HS-27A (cell line): ENCODE measurements around the gene TMEM143.
"Not testable (repeated sequence)": the region's sequence is repeated elsewhere in the genome, so short reads cannot be mapped to it uniquely, and the experiment has no call there.

Source experiments
- DNase-seq: peaks from one replicate; pipeline ENCODE4 v3.0.0-alpha.2; 2012; ENCODE audit warnings: low read depth, missing footprints

Gene TMEM143

GRCh38 chr19:48363810-48364597, at the start of gene TMEM143, which contains the start of gene SYNGR4:
Gene TMEM143, minus strand, starts transcription at chr19:48363940. Its CDS starts 20 bp downstream, at chr19:48363920.
Gene SYNGR4, plus strand, starts transcription at chr19:48364367. Its CDS starts 1,476 bp downstream, at chr19:48365843.
- peak; percentile 100 for DNase-seq

GRCh38 chr19:48405850-48406249, 42.1 kb upstream of the TMEM143 start:
- DNase-seq, result no peak

- no peak for DNase-seq
Measured at GRCh38 chr19:48405010-48405659, 41.4 kb upstream of the TMEM143 start.

GRCh38 chr19:48403606-48404005, 39.9 kb upstream of the TMEM143 start:
- no peak for DNase-seq

GRCh38 chr19:48401287-48401686, 37.5 kb upstream of the TMEM143 start:
- DNase-seq, result no peak

- DNase-seq, result no peak
Measured at GRCh38 chr19:48400018-48400742, 36.4 kb upstream of the TMEM143 start.

DNA sequence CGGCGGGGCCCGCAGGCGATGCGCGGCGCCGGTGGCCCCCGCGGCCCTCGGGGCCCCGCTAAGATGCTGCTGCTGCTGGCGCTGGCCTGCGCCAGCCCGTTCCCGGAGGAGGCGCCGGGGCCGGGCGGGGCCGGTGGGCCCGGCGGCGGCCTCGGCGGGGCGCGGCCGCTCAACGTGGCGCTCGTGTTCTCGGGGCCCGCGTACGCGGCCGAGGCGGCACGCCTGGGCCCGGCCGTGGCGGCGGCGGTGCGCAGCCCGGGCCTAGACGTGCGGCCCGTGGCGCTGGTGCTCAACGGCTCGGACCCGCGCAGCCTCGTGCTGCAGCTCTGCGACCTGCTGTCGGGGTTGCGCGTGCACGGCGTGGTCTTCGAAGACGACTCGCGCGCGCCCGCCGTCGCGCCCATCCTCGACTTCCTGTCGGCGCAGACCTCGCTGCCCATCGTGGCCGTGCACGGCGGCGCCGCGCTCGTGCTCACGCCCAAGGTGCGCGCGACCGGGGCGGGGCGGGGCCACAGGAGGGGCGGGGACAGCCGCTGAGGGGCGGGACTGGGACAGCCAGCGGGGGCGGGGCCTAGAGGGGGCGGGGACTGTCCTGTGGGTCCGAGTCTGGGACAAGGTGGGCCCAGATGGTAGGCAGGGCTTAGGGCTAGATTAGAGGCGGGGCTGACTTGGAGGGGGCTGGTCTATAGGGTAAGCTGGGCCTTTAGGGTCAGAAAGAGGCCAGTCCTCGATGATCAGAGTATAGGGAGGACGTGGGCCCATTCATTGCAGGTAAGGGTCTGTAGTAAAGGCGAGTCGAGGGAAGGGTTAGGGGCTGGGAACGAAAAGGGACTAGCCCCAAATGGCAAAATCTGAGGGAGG, 34.9 kb upstream of the TMEM143 start:
- DNase-seq, result no peak

DNA sequence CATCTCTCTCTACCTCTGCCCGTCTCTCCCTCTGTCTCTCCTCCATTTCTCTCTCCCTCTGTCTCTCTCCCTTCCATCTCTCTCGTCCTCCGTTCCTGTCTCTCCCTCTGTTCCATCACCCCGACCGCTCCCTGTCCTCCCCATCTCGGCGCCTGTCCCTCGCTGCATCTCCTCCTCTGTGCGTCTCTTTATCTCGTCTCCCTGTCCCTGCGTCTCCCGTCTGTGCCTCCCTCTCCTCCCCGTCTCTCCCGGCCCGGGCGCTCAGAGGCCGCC, 34.3 kb upstream of the TMEM143 start:
- DNase-seq, result no peak

DNA sequence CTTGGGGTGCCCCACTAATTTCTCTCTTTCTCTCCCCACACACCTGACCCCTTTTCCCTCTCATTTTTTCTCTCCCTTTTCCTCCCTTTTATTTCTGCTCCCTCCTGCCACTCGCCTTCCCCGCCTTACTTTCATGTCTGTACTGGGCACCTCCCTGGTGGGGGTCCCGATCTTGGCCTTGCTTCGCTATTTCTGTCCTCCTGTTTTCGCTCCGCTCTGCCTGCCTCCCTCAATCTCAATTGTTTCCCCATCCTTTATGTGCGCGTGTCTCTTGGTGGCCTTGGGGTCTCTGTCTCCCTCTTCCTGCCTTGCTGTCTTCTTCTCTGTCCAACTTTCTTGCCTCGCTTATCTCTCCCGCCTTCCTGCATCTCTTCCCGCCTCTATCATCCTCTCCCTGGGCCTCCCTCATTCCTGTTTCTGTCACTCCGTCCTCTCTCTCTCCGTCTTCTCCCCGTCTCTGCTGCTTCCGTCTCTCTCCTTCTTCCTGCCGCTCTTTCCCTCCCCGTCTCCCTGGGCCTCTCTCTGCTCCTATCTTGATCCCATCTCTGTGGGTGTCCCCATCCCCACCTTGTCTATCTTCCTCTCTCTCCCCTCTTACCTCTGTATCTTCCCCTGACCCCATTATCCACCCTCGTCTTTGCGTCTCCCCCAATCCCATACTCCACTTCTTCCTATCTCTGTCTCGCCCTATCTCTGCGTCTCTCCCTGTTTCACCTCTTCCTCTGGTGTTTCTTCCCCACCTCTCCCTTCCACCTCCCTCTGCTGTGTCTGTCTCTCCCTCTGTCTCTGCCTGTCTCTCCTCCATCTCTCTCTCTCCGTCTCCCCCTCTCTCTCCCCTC, 33.7 kb upstream of the TMEM143 start:
- no peak for DNase-seq

DNA sequence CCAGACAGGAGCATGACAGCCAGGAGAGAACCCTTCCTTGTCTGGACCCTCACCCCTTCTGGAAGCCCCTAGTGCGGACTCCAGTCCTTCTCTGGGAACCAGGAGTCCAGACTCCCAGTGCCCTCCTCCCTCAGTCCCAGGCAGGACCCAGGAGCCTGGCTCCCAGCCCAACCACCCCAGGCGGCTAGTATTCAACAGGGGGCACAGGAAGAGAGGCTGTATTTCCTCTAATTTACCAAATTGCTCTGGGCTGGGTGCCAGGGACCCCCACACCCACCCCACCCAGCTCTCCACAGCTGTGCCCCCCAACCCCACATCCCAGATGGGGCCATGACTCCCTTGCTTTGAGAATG, 33.1 kb upstream of the TMEM143 start:
- DNase-seq, result no peak

DNA sequence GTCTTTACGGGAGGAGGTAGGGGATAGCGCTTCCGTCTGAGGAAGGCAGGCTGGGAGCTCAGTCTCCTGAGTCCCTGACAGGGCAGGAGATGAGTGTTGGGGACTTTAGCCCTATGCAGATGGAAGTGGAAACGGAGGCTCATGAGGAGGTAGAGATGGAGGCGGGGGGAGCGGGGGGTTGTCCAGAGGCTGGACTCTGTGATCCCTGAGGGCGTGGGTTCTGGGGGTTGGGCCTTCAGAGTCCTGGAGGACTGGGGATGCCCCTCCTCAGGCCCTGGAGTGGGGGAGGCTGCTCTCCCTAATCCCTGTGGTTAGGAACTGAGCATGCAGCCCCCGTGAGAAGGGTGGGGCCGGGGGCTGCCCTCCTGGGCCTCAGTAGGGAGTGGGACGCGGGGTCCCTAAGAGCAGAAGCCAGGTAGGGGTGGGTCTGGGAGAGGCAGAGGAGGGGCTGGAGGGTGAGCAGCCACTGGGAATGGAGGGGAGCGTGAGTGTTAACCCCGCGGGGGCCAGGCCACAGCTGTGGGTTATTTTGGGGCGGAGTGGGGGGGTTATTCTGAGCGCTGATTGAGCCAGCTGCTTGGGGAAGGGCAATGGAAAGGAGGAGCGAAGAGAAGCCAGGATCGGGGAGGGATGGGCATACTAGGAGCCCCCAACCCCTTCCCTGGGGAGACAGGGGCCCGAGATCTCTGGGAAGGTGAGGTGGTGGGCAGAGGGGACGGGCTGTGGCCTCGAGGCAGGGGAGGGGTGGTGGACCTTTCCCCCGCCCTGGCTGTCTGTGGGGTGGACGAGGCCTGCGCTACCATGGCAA, 32.5 kb upstream of the TMEM143 start:
- no peak for DNase-seq

DNA sequence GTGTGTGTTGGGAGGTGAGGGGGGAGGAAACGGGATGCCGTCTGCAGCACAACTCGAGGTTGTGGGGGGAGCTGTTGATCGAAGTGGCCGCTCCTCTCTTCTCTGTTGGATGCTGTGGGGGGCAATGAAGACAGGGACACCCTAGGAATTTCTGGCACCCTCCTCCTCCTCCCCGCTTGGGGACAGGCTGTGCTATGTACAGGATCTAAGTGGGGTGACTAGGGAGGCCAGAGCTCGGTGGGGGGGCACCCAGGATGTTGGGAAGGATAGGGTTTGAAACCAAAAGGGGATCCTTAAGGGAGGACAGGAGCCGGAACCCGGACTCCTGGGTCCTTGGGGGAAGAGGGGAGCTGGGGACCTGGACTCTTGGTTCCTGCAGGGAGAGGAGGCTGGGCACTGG, 31.8 kb upstream of the TMEM143 start:
- no peak for DNase-seq

GRCh38 chr19:48395170-48395455, 31.4 kb upstream of the TMEM143 start:
- DNase-seq, result no peak

DNA sequence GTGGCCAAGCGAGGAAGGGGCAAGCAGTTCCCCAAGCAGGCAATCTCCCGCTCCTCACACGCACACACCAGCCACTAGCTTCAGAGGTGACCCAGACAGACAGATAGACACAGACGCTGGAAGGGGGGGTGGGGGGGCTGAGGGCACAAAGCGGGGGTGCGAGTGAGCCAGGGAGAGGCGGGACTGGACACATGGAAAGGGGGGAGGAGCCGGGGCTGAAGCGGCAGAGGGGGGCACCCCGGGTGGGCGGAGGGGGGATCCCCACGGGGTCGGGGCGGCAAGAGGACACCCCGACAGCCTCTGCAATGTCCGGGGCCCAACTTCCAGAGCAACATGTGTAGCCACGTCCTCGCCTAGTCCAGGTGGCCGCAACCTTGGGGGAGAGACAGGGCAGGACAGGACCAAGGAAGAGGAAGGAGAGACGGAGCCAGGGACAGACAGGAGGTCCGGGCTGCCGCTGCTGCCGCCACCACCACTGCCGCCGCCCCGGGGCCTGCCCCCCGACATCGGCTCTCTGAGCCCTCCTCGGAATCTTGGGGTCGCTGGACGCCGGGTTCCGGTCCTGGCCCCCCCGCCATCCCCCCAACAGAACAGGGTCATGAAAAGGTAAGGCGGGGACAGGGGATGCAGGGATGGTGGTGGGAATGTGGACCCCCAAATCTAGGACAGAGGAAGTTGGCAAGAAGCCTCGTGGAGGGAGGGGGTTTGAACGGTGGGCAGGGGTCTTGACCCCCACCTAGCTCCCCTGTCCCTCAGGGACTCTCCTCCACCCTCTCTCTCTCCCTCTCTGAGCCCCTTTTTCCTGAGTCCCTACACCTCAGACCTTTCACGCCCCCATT, 30.8 kb upstream of the TMEM143 start:
- DNase-seq, result no peak

GRCh38 chr19:48393559-48394330, 30.0 kb upstream of the TMEM143 start, which contains the start of gene GRIN2D:
Gene GRIN2D, plus strand, starts transcription at chr19:48393668. Its CDS starts 4,725 bp downstream, at chr19:48398393.
- no peak for DNase-seq

DNA sequence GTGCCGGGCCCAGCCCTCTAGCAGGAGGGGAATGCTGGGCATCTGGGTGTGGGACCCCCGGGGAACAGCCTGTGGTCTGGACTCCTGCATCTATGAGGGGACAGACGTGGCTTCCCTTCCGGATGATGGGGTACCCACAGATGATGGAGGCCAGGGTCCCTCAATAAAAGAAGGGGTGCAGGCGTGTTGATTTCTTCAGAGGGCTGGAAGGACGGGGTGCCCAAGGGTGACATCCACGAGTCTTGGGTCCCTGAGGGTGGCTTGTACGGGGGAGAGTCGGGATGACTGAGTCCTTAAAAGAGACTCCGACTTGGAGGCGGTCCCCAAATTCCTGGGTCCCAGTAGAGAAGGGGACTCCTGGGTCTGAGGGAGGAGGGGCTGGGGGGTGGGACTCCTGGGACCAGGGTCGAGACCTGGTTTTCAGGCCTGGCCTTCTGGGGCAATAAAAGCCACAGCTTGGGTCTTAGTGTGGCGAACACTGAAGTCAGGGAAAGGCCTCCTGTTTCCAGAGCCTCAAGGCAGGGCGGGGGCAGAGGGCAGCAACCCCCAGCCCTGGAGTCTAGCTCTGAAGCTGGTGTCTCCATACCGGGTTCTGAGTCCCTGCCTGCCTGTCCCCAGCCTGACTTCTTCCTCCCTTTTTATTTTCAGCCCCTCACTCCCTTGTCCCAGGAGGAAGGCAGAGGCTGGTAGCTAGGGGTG, 29.3 kb upstream of the TMEM143 start:
- no peak for DNase-seq

DNA sequence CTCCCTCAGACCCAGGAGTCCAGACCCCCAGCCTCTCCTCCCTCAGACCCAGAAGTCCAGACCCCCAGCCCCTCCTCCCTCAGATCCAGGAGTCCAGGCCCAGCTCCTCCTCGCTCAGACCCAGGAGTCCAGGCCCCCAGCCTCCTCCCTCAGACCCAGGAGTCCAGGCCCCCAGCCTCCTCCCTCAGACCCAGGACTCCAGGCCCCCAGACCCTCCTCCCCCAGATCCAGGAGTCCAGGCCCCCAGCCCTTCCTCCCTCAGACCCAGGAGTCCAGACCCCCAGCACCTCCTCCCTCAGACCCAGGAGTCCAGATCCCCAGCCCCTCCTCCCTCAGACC, 28.2 kb upstream of the TMEM143 start:
- DNase-seq, result not testable (repeated sequence)
